Endothelial cell of umbilical vein (primary cell): ENCODE data around the gene PSMB8. TPM values are rescaled to one million over a fixed set of nuclear protein-coding genes. Genes with fewer than 3 reads are reported as not detected.

Source experiments
- BruUV-seq: library from RNA; stranded (reverse); fragments of 400-500 nt; replicated peaks from 2 replicates; lab custom pipeline; 2021; lab: Mats Ljungman, UMichigan
- CTCF ChIA-PET: fragments of 300-600, 350-600 bp; sonication (Branson Sonifier 250); formaldehyde crosslinking; loops from one replicate; lab custom pipeline; 2021; ENCODE audit warnings: antibody characterized with exemption, inconsistent platforms; lab: Charles Lee
- POLR2A ChIA-PET: fragments of 300-600, 350-600 bp; sonication (Branson Sonifier 250); formaldehyde crosslinking; loops from one replicate; lab custom pipeline; 2021; ENCODE audit warnings: antibody characterized with exemption, inconsistent platforms; lab: Charles Lee
- DNase-seq: peaks from one replicate; pipeline ENCODE4 v3.0.0-alpha.2; 2011; ENCODE audit warnings: low read depth, low spot score
- FAIRE-seq: peaks from 2 replicates; lab custom pipeline; 2011; peaks lifted over from hg19 to GRCh38; lab: Jason Lieb, UNC
- H2AFZ ChIP-seq: 2 replicates; pipeline ENCODE4 v1.6.0; 2012; ENCODE audit warnings: low read depth, low read length, control low read depth, inconsistent platforms
- H3K27ac ChIP-seq: 2 replicates; pipeline ENCODE4 v1.5.1; 2011; ENCODE audit warnings: low read depth, mild to moderate bottlenecking, control low read depth, low read length, moderate library complexity; ENCODE audit not compliant: insufficient read depth
- H3K27me3 ChIP-seq, 2 experiments: 2 replicates each; pipeline versions ENCODE4 v1.6.0 to v1.6.1; 2011; ENCODE audit warnings: low read length in 2 of 2, mixed read lengths in 1 of 2; ENCODE audit not compliant: control insufficient read depth in 2 of 2, insufficient read depth in 2 of 2
- H3K36me3 ChIP-seq, 2 experiments: 2 replicates in 1 of 2; 3 replicates in 1 of 2; pipeline ENCODE4 v1.5.1; 2011; ENCODE audit warnings: low read length in 2 of 2, mild to moderate bottlenecking in 1 of 2, moderate library complexity in 1 of 2; ENCODE audit not compliant: control insufficient read depth in 2 of 2, insufficient read depth in 2 of 2; ENCODE audit errors: extremely low read depth in 1 of 2
- H3K4me1 ChIP-seq: 3 replicates; pipeline ENCODE4 v1.5.1; 2011; ENCODE audit warnings: mild to moderate bottlenecking, low read length; ENCODE audit not compliant: control insufficient read depth, insufficient read depth; ENCODE audit errors: extremely low read depth
- H3K4me2 ChIP-seq: 2 replicates; pipeline ENCODE4 v1.6.1; 2011; ENCODE audit warnings: low read length, control low read depth, mixed read lengths; ENCODE audit not compliant: insufficient read depth
- H3K4me3 ChIP-seq, 3 experiments: fragments of 200-600 bp in 1 of 3; sonication (generic), shearing (Covaris generic) in 1 of 3; replicated peaks in 1 of 3; 2 replicates each; pipeline ENCODE4 v1.5.1; 2011 to 2016; ENCODE audit warnings: control low read depth in 3 of 3, low read length in 3 of 3, mild to moderate bottlenecking in 2 of 3, inconsistent platforms in 1 of 3, low read depth in 1 of 3, moderate library complexity in 1 of 3; ENCODE audit not compliant: insufficient read depth in 1 of 3
- H3K79me2 ChIP-seq: 2 replicates; pipeline ENCODE4 v1.6.0; 2012; ENCODE audit warnings: low read length, inconsistent platforms; ENCODE audit not compliant: control insufficient read depth, insufficient read depth
- H3K9ac ChIP-seq: replicated peaks from 2 replicates; pipeline ENCODE3; 2011; ENCODE audit warnings: low read length, control low read depth; ENCODE audit not compliant: insufficient read depth; ENCODE audit errors: extremely low read depth
- H3K9me1 ChIP-seq: replicated peaks from 3 replicates; pipeline ENCODE4 v1.6.0; 2011; ENCODE audit warnings: mild to moderate bottlenecking, low read length; ENCODE audit not compliant: control insufficient read depth, insufficient read depth; ENCODE audit errors: extremely low read depth
- H3K9me3 ChIP-seq: replicated peaks from 2 replicates; pipeline ENCODE4 v1.5.1; 2012; ENCODE audit warnings: low read length, inconsistent platforms; ENCODE audit not compliant: control insufficient read depth, insufficient read depth
- H4K20me1 ChIP-seq: replicated peaks from 2 replicates; pipeline ENCODE3; 2011; ENCODE audit warnings: mild to moderate bottlenecking, low read length; ENCODE audit not compliant: control insufficient read depth, insufficient read depth; ENCODE audit errors: extremely low read depth
- EZH2 ChIP-seq: IDR thresholded peaks from 2 replicates; pipeline ENCODE4 v1.6.1; 2012; ENCODE audit warnings: borderline replicate concordance, low read depth, mild to moderate bottlenecking, moderate library complexity, low read length, inconsistent platforms; ENCODE audit not compliant: severe bottlenecking
- FOS ChIP-seq: IDR thresholded peaks from 2 replicates; pipeline ENCODE4 v1.6.1; 2011; ENCODE audit warnings: mild to moderate bottlenecking, low read length, moderate library complexity, borderline replicate concordance; ENCODE audit not compliant: insufficient read depth
- GATA2 ChIP-seq: IDR thresholded peaks from 2 replicates; pipeline ENCODE4 v1.7.0; 2011; ENCODE audit warnings: low read depth, mild to moderate bottlenecking, moderate library complexity, mixed read lengths, low read length; ENCODE audit not compliant: insufficient read length, insufficient read depth
- JUN ChIP-seq: IDR thresholded peaks from 2 replicates; pipeline ENCODE4 v1.6.1; 2011; ENCODE audit warnings: borderline replicate concordance, low read depth; ENCODE audit not compliant: insufficient read length, insufficient read depth
- MYC ChIP-seq: IDR thresholded peaks from one replicate; pipeline ENCODE4 v1.6.1; 2011; ENCODE audit warnings: mild to moderate bottlenecking, low read depth, low read length
- POLR2A ChIP-seq: IDR thresholded peaks from 2 replicates; pipeline ENCODE4 v1.6.1; 2012; ENCODE audit warnings: low read depth, mild to moderate bottlenecking, control low read depth, low read length
- POLR2AphosphoS5 ChIP-seq: IDR thresholded peaks from 2 replicates; pipeline ENCODE4 v1.6.1; 2012; ENCODE audit warnings: low read depth, mild to moderate bottlenecking, control low read depth, low read length, moderate library complexity; ENCODE audit not compliant: insufficient read depth
- dilution Hi-C: fragments of 300-500 bp; cut with MboI; formaldehyde crosslinking; loops from one replicate; pipeline ENCODE4 v1.15.0; 2019; ENCODE audit warnings: low sequenced_read_pairs; ENCODE audit not compliant: extremely low pct_ligation_motif_present
- intact Hi-C: fragments of 100-400 bp; cut with micrococcal nuclease; formaldehyde crosslinking; loops from one replicate; pipeline ENCODE4 v1.10.0; 2022
- polyA plus RNA-seq, 4 experiments: library from polyadenylated mRNA; depleted of rRNA in 3 of 4; stranded (reverse) in 3 of 4; unstranded in 1 of 4; fragments of >200 nt; gene quantifications; 2 replicates each; pipeline versions ENCODE4 v1.2.1 to v1.2.3, GENCODE V29; 2011 to 2012; ENCODE audit warnings: missing spikeins in 1 of 4
- total RNA-seq: library from RNA; stranded (reverse); gene quantifications from 2 replicates; pipeline ENCODE4 v1.2.3, GENCODE V29; 2021
- TF ChIP-seq, protein P1 (sequence below), 2 donors: IDR thresholded peaks; 1 replicate in 1 of 2; 2 replicates in 1 of 2; pipeline ENCODE4 v1.5.1; 2011; ENCODE audit warnings: low read length in 2 of 2, mild to moderate bottlenecking in 2 of 2, moderate library complexity in 2 of 2, control low read depth in 1 of 2, inconsistent platforms in 1 of 2, low read depth in 1 of 2; ENCODE audit not compliant: insufficient read depth in 1 of 2; ENCODE audit errors: extremely low read depth in 1 of 2
- TF ChIP-seq, protein P2 (sequence below): IDR thresholded peaks from 2 replicates; pipeline ENCODE4 v1.6.1; 2011; ENCODE audit not compliant: insufficient read depth, insufficient read length

The PSMB8 gene
- total and polyA plus RNA-seq, 2 donors (not counting 3 experiments of a cell fraction or from before 2014, with no cell fraction given) = 40.1 to 49.4 TPM

- H3K4me2 ChIP-seq = no peak overlapping the region
- dilution Hi-C loops = no loop called here
- intact Hi-C loops = loop anchor here (10.0 kb wide), 1 partner anchor 748 kb away; no protein-coding TSS in a partner anchor
- TF ChIP-seq FOS (no peak), EZH2 (no peak), JUN (no peak), POLR2AphosphoS5 (no peak), POLR2A (no peak), MYC (no peak), GATA2 (no peak)
- TF ChIP-seq, protein P1, sequence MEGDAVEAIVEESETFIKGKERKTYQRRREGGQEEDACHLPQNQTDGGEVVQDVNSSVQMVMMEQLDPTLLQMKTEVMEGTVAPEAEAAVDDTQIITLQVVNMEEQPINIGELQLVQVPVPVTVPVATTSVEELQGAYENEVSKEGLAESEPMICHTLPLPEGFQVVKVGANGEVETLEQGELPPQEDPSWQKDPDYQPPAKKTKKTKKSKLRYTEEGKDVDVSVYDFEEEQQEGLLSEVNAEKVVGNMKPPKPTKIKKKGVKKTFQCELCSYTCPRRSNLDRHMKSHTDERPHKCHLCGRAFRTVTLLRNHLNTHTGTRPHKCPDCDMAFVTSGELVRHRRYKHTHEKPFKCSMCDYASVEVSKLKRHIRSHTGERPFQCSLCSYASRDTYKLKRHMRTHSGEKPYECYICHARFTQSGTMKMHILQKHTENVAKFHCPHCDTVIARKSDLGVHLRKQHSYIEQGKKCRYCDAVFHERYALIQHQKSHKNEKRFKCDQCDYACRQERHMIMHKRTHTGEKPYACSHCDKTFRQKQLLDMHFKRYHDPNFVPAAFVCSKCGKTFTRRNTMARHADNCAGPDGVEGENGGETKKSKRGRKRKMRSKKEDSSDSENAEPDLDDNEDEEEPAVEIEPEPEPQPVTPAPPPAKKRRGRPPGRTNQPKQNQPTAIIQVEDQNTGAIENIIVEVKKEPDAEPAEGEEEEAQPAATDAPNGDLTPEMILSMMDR (IDR thresholded peaks at IDR 0.05; ENCODE audit: extremely low read depth in 1 of 2, insufficient read depth in 1 of 2, low read depth in 1 of 2, low read length in 2 of 2) = no peak
- TF ChIP-seq, protein P2, sequence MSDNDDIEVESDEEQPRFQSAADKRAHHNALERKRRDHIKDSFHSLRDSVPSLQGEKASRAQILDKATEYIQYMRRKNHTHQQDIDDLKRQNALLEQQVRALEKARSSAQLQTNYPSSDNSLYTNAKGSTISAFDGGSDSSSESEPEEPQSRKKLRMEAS = no peak
- no peak overlapping the region for H2AFZ ChIP-seq
- no peaks in the 10 kb centered on the region for H3K79me2 ChIP-seq
- no peak overlapping the region for H3K9ac ChIP-seq
- H3K27me3 ChIP-seq = peaks cover 32 to 54% of the 10 kb centered on the region in 2 experiments
- ChIA-PET POLR2A (no interaction called here), CTCF (interaction anchor here (0.9 to 2.4 kb wide), 5 partner anchors 46 to 547 kb away, joined by 3 to 15 read pairs (median 4); partner anchors contain the start of gene TAP2)
- no peaks in the 10 kb centered on the region for H3K36me3 ChIP-seq
- FAIRE-seq (no peak), DNase-seq (no peak)
- no peaks in the 10 kb centered on the region for H3K9me3 ChIP-seq
- H3K4me1 ChIP-seq = no peaks in the 10 kb centered on the region
- no peaks in the 10 kb centered on the region for H4K20me1 ChIP-seq
- no peak overlapping the region for H3K4me3 ChIP-seq
- H3K9me1 ChIP-seq = no peaks in the 10 kb centered on the region
- no TSS peak for BruUV-seq
- H3K27ac ChIP-seq = no peak overlapping the region
Measured at GRCh38 chr6:32792901-32793435, 50.9 kb downstream of the PSMB8 start.

Other genes starting within 250 kb of the PSMB8 start
- gene HLA-DQA1, start 206.6 kb downstream of the PSMB8 start, total RNA-seq = not detected in 2 replicates
- not detected in 2 replicates for gene HLA-DQA1, start 206.6 kb downstream of the PSMB8 start, polyA plus RNA-seq
- gene HLA-DQB1, start 177.4 kb downstream of the PSMB8 start, total RNA-seq = not detected in 2 replicates
- gene HLA-DQB1, start 177.4 kb downstream of the PSMB8 start, polyA plus RNA-seq = not detected in 2 replicates
- not detected in 2 replicates for gene HLA-DQA2, start 102.7 kb downstream of the PSMB8 start, total RNA-seq
- gene HLA-DQA2, start 102.7 kb downstream of the PSMB8 start, polyA plus RNA-seq = not detected in 2 replicates
- not detected in 2 replicates for gene HLA-DQB2, start 80.5 kb downstream of the PSMB8 start, total RNA-seq
- not detected in 2 replicates for gene HLA-DQB2, start 80.5 kb downstream of the PSMB8 start, polyA plus RNA-seq
- gene HLA-DOB, start 27.0 kb downstream of the PSMB8 start, total RNA-seq = 0.44 and 0.46 TPM in 2 replicates
- gene HLA-DOB, start 27.0 kb downstream of the PSMB8 start, polyA plus RNA-seq = 0.10 and 0.54 TPM in 2 replicates
- 49.7 and 57.8 TPM in 2 replicates for gene TAP2, start 5.3 kb downstream of the PSMB8 start, total RNA-seq
- gene TAP2, start 5.3 kb downstream of the PSMB8 start, polyA plus RNA-seq = 14.1 and 18.4 TPM in 2 replicates
- 18.8 and 25.9 TPM in 2 replicates for gene TAP1, start 9.7 kb upstream of the PSMB8 start, total RNA-seq
- 15.6 and 17.2 TPM in 2 replicates for gene TAP1, start 9.7 kb upstream of the PSMB8 start, polyA plus RNA-seq
- gene PSMB9, start 10.1 kb upstream of the PSMB8 start, total RNA-seq = 2.7 and 6.3 TPM in 2 replicates
- 6.3 and 6.4 TPM in 2 replicates for gene PSMB9, start 10.1 kb upstream of the PSMB8 start, polyA plus RNA-seq
- gene HLA-DMB, start 97.0 kb upstream of the PSMB8 start, total RNA-seq = 0.39 TPM in 1 of 2 replicates, not detected in the other
- 0.75 and 1.1 TPM in 2 replicates for gene HLA-DMB, start 97.0 kb upstream of the PSMB8 start, polyA plus RNA-seq
- 0.53 and 1.2 TPM in 2 replicates for gene HLA-DMA, start 109.0 kb upstream of the PSMB8 start, total RNA-seq
- gene HLA-DMA, start 109.0 kb upstream of the PSMB8 start, polyA plus RNA-seq = 7.7 and 10.9 TPM in 2 replicates
- gene BRD2, start 124.5 kb upstream of the PSMB8 start, total RNA-seq = 187 and 197 TPM in 2 replicates
- 114 and 131 TPM in 2 replicates for gene BRD2, start 124.5 kb upstream of the PSMB8 start, polyA plus RNA-seq
- not detected in 2 replicates for gene HLA-DOA, start 165.5 kb upstream of the PSMB8 start, total RNA-seq
- gene HLA-DOA, start 165.5 kb upstream of the PSMB8 start, polyA plus RNA-seq = not detected in 2 replicates
- 11.4 TPM in 1 of 2 replicates, not detected in the other for gene HLA-DPA1, start 229.6 kb upstream of the PSMB8 start, total RNA-seq
- gene HLA-DPA1, start 229.6 kb upstream of the PSMB8 start, polyA plus RNA-seq = 18.9 and 23.2 TPM in 2 replicates
- 2.3 and 19.1 TPM in 2 replicates for gene HLA-DPB1, start 231.9 kb upstream of the PSMB8 start, total RNA-seq
- 26.1 and 38.0 TPM in 2 replicates for gene HLA-DPB1, start 231.9 kb upstream of the PSMB8 start, polyA plus RNA-seq